ENCODE measurements around the gene COPS3. TPM values are rescaled to one million over a fixed set of nuclear protein-coding genes. Genes with fewer than 3 reads are reported as not detected.

COPS3 gene
- total and polyA plus RNA-seq, 2 of the 4 experiments (the other 2 are of a cell fraction): 71.4 to 144 TPM

DNA sequence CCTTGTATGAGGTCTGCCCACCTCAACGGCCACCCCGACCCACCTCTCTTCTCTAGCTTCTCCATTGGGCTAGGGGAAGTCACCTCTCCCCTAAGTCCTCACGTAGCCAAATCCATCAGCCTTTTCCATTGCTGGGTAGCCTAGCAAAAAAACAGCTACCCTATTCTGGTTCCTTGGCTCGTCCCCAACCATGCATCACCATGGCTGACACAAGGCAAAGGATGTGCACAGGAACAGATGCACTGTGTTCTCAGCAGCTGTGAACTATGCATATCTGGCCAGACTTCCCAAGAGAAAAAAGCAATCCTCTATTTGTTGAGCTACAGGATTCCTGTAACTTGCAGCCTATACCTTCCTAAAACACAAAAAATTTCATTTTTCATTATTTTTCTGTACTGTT is 22.0 kb downstream of the COPS3 start:
- no peak overlapping the region for H2BK15ac ChIP-seq (ENCODE audit: low read depth, low read length)
- H3K9me1 ChIP-seq (ENCODE audit: insufficient read depth, low read length): no peaks in the 10 kb centered on the region
- no peak overlapping the region for H4K8ac ChIP-seq (ENCODE audit: low read depth in 2 of 2, low read length in 2 of 2)
- no peak overlapping the region for H3K4me3 ChIP-seq (ENCODE audit: insufficient read depth, low read depth, low read length)
- no peak overlapping the region for H3K23ac ChIP-seq (ENCODE audit: low read depth, low read length)
- H2BK120ac ChIP-seq (ENCODE audit: low read depth, low read length): no peak overlapping the region
- H2BK20ac ChIP-seq (ENCODE audit: low read depth, low read length): no peak overlapping the region
- H3K4me2 ChIP-seq (ENCODE audit: low read depth, low read length): no peak overlapping the region
- no peak overlapping the region for H3K14ac ChIP-seq (replicated peaks; ENCODE audit: low read depth, low read length)
- no peak overlapping the region for H3K27ac ChIP-seq (ENCODE audit: insufficient read depth, low read length)
- H4K5ac ChIP-seq (ENCODE audit: low read depth, low read length): no peak overlapping the region
- H3K27me3 ChIP-seq (ENCODE audit: control insufficient read depth, insufficient read depth, low read length): no peaks in the 10 kb centered on the region
- no peak overlapping the region for H2AK5ac ChIP-seq (ENCODE audit: low read depth, low read length)
- no peak overlapping the region for H3K9ac ChIP-seq (ENCODE audit: low read depth, low read length)
- 95% methylated on average over 4 of the region's 4 CpGs; no CpG with 5 or more reads in 1 of the 2 experiments for WGBS, 2 experiments (ENCODE audit: extremely low coverage in 2 of 2, insufficient read length in 1 of 2)
- H3K56ac ChIP-seq (ENCODE audit: extremely low read depth, insufficient read depth, low read length): no peak overlapping the region
- no peak overlapping the region for H2AFZ ChIP-seq (replicated peaks; ENCODE audit: low read length, poor library complexity)
- H4K91ac ChIP-seq (ENCODE audit: insufficient read depth, low read depth, low read length): no peak overlapping the region
- POLR2A ChIA-PET (ENCODE audit: unreplicated experiment): no interaction called here
- no peak for ATAC-seq (ENCODE audit: low read depth)
- intact Hi-C loops (cut with micrococcal nuclease): no loop called here
- H4K20me1 ChIP-seq (ENCODE audit: insufficient read depth, low read length): no peaks in the 10 kb centered on the region
- H3K4ac ChIP-seq (ENCODE audit: low read depth, low read length): no peak overlapping the region
- no peaks in the 10 kb centered on the region for H3K9me3 ChIP-seq (ENCODE audit: control insufficient read depth, insufficient read depth, low read length)
- BruUV-seq (replicated peaks): no TSS peak
- peaks cover 28% of the 10 kb centered on the region for H3K36me3 ChIP-seq (ENCODE audit: control insufficient read depth, insufficient read depth, low read length)
- DNase-seq: no peak
- TF ChIP-seq RFX5 (IDR thresholded peaks at IDR 0.05; ENCODE audit: low read depth, low read length) (no peak), CEBPB (IDR thresholded peaks at IDR 0.05; ENCODE audit: low read depth, low read length) (no peak)
- H3K79me1 ChIP-seq (ENCODE audit: low read depth in 1 of 2, low read length in 2 of 2): peaks cover 3% of the 10 kb centered on the region in 2 experiments; a peak in 2 of 4 replicates
- H2BK5ac ChIP-seq (ENCODE audit: low read depth, low read length, poor library complexity, severe bottlenecking): no peak overlapping the region
- CTCF ChIA-PET: no interaction called here
- dilution Hi-C loops (cut with HindIII; ENCODE audit: low sequenced_read_pairs, unreplicated experiment): no loop called here
- in situ Hi-C loops (cut with MboI; ENCODE audit: low sequenced_read_pairs): no loop called here
- no peak overlapping the region for H2AK9ac ChIP-seq (replicated peaks; ENCODE audit: low read depth, low read length, poor library complexity)
- H3K4me1 ChIP-seq (ENCODE audit: control insufficient read depth, insufficient read depth, low read length): no peaks in the 10 kb centered on the region
- H3K18ac ChIP-seq (ENCODE audit: low read depth, low read length): no peak overlapping the region
